ENCODE measurements around the gene GPC6.

DNA sequence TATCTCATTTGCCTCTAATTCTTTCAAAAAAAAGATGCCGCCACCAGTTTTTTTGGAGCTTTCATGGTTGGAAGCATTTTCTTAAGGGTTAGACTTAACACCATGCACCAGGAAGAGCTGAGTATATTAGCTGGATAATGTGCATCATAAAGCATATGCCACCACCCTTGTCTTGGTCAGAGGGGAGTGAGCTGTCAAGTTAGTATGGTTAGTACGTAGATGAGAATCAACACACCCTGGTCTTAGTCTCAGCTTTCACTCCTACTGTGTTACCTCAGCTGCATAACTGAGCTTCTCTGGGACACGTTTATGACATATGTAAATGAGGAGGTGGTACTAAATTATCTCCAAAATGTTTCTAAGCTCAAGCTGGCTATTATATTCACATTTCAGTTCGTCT lies 837.2 kb downstream of the GPC6 start:
- TF ChIP-seq, protein P1, sequence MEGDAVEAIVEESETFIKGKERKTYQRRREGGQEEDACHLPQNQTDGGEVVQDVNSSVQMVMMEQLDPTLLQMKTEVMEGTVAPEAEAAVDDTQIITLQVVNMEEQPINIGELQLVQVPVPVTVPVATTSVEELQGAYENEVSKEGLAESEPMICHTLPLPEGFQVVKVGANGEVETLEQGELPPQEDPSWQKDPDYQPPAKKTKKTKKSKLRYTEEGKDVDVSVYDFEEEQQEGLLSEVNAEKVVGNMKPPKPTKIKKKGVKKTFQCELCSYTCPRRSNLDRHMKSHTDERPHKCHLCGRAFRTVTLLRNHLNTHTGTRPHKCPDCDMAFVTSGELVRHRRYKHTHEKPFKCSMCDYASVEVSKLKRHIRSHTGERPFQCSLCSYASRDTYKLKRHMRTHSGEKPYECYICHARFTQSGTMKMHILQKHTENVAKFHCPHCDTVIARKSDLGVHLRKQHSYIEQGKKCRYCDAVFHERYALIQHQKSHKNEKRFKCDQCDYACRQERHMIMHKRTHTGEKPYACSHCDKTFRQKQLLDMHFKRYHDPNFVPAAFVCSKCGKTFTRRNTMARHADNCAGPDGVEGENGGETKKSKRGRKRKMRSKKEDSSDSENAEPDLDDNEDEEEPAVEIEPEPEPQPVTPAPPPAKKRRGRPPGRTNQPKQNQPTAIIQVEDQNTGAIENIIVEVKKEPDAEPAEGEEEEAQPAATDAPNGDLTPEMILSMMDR (IDR thresholded peaks at IDR 0.05; ENCODE audit: low read length): no peak
- no peak for TF ChIP-seq EZH2 (IDR thresholded peaks at IDR 0.05; ENCODE audit: borderline replicate concordance, low read length)

All from OCI-LY1 (cell line).